Choroid plexus epithelial cell (primary cell): Measurements from ENCODE around the gene PRKCE.

ENCODE experiments used
- DNase-seq: peaks from one replicate; pipeline ENCODE4 v3.0.0-alpha.2; 2010; ENCODE audit warnings: low read depth
- H3K4me3 ChIP-seq: 2 replicates; pipeline ENCODE4 v1.5.1; 2011; ENCODE audit warnings: low read depth, mild to moderate bottlenecking, control low read depth, low read length, moderate library complexity
- CTCF ChIP-seq: conservative IDR thresholded peaks from 2 replicates; pipeline ENCODE4 v1.5.1; 2011; ENCODE audit warnings: low read depth, mild to moderate bottlenecking, control low read depth, inconsistent platforms, low read length, moderate library complexity

Gene PRKCE

GRCh38 chr2:46118656-46119371 is 467.3 kb downstream of the PRKCE start:
- DNase-seq, result peak; percentile 76
- no peak for TF ChIP-seq CTCF
- H3K4me3 ChIP-seq, result no peak overlapping the region

GRCh38 chr2:46119453-46119852 is 468.0 kb downstream of the PRKCE start:
- TF ChIP-seq CTCF, result no peak
- H3K4me3 ChIP-seq, result no peak overlapping the region
- DNase-seq, result peak; percentile 85

- no peak overlapping the region for H3K4me3 ChIP-seq
- no peak for DNase-seq
- TF ChIP-seq CTCF, result no peak
These were observed 469.5 kb downstream of the PRKCE start for GRCh38 chr2:46120792-46121555.

DNA sequence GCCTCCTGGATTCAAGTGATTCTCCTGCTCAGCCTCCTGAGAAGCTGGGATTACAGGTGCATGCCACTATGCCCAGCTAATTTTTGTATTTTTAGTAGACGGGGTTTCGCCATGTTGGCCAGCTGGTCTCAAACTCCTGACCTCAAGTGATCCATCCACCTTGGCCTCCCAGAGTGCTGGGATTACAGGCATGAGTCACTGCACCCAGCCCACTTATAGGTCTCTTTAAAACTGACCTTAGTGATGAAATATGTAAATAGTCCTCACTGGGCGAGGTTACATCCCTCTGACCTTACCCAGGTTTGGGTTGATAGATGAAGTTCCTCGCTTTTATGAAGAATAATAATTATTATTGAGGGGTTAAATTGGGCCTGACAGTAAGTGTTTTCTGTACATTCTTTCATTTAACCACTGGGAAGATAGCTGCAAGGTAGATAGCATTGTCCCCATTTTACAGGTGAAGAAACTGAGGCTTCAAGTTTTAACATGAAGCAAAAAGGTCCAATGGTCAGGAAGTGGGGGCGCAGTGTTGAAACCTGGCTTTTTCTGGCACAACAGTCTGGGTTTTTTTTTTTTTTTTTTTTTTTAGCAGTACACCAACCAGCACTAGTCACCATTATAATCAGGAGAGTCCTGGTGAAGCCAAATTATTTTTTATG is 471.0 kb downstream of the PRKCE start:
- H3K4me3 ChIP-seq, result no peak overlapping the region
- no peak for TF ChIP-seq CTCF
- DNase-seq, result no peak

DNA sequence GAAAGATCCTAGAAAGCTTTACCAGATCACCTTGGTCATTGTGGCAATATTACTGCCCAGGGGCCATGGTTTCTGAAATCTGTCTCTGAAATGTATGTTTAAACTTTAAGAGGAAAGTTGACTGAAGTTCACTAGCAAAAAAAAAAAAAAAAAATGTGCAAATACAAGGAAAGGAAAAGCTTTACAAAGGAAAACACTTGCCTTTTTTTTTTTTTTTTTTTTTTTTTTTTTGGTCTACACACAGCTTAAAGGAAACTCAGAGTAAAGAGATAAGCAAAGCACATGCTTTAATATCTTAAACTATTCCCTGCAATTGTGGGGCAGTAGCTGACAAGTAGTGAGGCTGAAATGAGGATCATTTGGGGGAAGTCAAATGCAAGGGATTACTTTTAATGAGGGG is 471.5 kb downstream of the PRKCE start:
- DNase-seq, result no peak
- H3K4me3 ChIP-seq, result no peak overlapping the region
- no peak for TF ChIP-seq CTCF

- DNase-seq, result no peak
- H3K4me3 ChIP-seq, result no peak overlapping the region
- no peak for TF ChIP-seq CTCF
These were observed 474.3 kb downstream of the PRKCE start for GRCh38 chr2:46125798-46126197.
